Activated CD4-positive, alpha-beta T cell treated with anti-CD3 and anti-CD28 coated beads, Interleukin-2, amount 50 U/mL, for 48 hours (primary cell): Measurements from ENCODE around the gene CLDN20.
"Not testable (repeated sequence)": the region's sequence is repeated elsewhere in the genome, so short reads cannot be mapped to it uniquely, and the experiment has no call there.

Source experiments
- DNase-seq, 2 experiments: peaks; one replicate each; pipeline ENCODE4 v3.0.0-alpha.2; 2020

The CLDN20 gene, protein sequence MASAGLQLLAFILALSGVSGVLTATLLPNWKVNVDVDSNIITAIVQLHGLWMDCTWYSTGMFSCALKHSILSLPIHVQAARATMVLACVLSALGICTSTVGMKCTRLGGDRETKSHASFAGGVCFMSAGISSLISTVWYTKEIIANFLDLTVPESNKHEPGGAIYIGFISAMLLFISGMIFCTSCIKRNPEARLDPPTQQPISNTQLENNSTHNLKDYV

DNA sequence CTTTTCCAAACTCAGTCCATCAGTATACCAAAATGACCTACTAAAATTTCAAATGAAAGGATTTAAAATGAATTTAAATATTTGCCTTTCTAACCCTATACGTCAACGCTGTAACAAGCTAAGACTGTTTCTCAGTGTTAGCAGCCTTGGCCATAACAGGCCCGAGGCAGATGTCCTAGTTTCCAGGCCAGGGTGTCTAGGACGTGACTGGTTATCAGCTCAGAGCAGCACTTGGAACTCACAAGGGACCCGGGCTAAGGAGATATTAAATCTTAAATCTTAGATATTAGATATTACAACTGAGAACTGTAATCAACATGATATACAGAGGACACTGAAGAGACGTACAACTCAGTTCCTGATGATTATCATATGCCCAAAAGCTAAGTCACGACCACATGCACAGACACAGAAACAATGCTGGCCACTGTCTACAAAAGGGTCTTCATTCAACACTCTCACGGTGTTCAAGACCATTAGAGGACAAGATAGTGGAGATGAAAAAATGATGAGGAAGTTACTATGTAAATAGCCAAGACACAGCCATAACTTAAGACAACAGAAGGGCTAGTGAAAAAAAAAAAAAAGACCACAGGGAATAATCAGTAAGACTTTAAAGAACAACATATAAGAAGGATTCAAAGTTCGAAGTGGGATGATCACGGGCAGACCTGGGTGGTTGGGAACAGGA is at the start of gene CLDN20:
Gene CLDN20 (plus strand): TSS at position 641 of the 691 bp plus-strand sequence. CDS start 11,707 bp downstream, outside the sequence.
- no peak for DNase-seq

- no peak for DNase-seq
Measured at GRCh38 chr6:155215906-155216305, 47.9 kb upstream of the CLDN20 start.

- DNase-seq: no peak
Measured at GRCh38 chr6:155216312-155217046, 47.3 kb upstream of the CLDN20 start.

DNA sequence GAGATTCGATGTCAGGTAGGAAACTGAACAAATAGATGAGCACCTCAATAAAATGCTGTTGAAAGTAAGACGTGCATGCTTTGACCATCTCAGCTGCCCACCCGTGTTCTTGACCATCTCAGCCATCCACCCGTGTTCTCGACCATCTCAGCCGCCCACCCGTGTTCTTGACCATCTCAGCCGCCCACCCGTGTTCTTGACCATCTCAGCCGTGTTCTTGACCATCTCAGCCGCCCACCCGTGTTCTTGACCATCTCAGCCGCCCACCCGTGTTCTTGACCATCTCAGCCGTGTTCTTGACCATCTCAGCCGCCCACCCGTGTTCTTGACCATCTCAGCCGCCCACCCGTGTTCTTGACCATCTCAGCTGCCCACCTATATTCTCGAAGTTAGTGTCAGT is 45.1 kb upstream of the CLDN20 start:
- not testable (repeated sequence) for DNase-seq

DNA sequence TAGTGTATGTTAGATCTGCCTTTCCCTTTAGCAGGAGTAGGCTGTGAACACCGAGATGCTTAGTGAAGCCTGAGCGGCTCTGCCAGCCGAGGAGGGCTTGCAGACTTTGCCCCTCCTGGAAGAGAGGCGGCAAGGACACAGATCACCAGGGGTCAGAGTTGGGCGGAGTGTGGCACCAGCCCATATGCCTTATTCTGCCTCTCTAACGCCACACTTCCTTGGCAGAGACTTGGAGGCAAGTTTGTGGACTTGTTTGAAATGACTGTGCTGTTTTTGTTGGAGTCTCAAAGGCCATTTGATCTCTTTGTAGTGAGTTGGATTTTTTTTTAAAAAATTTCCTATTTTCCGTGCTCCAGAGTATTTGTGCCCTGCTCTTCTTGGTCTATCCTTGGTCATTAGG is 44.5 kb upstream of the CLDN20 start:
- DNase-seq: no peak

GRCh38 chr6:155219858-155220301 is 43.9 kb upstream of the CLDN20 start:
- no peak for DNase-seq

- DNase-seq: no peak
Measured at GRCh38 chr6:155221086-155221485, 42.7 kb upstream of the CLDN20 start.

DNA sequence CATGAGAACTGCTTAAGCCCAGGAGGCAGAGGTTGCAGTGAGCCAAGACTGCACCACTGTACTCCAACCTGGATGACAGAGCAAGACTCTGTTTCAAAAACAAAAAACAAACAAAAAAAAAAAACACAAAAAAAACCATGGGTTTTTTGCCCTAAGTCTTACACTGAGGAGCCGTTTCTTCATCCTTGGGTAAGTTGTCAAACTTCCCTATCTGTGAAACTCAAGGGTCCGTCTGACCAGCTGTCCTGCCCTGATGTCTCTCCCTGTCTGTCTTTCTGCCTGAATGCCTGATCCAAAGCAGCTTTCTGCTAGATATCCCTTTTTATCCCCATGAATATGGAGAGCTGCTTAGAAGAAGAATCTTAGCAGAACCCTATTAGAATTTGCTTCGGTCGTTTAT is 41.3 kb upstream of the CLDN20 start:
- no peak for DNase-seq

- peak; percentile 54 to 59 for DNase-seq
Measured at GRCh38 chr6:155223646-155224451, 40.0 kb upstream of the CLDN20 start.

- no peak for DNase-seq
Measured at GRCh38 chr6:155224618-155225017, 39.2 kb upstream of the CLDN20 start.

DNA sequence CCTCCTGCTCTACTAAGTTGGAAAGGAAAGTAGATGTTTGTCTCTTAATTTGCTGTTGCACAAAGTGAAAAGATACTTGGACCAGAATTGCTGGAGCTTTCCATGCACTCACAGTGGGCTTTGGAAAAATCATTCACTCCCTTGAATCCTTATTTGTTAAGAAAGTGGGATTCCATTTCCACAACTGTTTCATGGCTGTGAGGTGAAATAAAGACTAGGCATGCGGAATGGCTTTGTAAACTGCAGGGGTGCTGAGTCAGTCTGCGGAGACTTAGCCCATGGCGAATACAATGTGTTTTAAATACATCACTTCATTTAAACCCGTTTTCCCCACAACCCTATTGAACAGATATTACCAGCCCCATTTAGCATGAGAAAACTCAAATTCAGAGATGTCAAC is 36.8 kb upstream of the CLDN20 start:
- DNase-seq: no peak

GRCh38 chr6:155228546-155229166 is 35.2 kb upstream of the CLDN20 start:
- DNase-seq: no peak

- DNase-seq: not testable (repeated sequence)
Measured at GRCh38 chr6:155230975-155231374, 32.8 kb upstream of the CLDN20 start.

DNA sequence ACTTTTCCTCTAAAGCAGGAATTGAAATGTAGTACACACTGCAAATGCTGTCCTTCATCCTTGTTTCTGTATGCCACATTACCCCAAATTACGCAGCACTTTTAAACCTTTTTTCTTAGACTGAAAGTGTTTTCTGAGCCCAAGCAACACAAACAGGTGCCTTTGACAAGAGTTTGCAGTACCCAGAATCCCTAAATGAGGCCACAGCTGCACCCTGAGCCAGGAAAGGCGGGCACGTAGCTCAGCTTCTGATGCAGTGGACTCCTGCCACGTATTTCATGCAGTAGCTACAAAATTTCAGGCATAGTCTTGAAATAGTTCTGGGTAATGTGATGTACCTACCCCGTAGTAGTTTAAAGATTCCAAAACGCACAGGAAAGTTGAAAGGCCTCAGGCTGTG is 31.0 kb upstream of the CLDN20 start:
- no peak for DNase-seq

GRCh38 chr6:155234167-155234566 is 29.6 kb upstream of the CLDN20 start:
- DNase-seq: no peak

DNA sequence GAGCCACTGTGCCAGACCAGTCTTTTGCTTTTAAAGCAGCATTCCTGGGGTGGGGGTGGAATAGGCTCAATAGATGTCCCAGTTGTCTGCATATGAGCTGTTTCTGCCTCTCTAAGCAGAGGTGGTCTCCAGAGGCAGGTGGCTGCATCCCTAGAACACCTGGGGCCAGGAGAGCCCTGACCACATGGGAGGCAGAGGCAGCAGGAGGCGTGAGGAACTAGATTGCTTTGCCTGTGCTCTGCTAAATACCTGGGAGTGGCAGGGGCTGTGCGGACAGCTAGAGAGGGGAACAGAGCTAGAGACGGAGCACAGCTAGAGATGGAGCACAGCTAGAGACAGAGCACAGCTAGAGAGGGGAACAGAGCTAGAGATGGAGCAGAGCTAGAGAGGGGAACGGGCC is 29.1 kb upstream of the CLDN20 start:
- DNase-seq: no peak

GRCh38 chr6:155235087-155235486 is 28.7 kb upstream of the CLDN20 start:
- DNase-seq: no peak

DNA sequence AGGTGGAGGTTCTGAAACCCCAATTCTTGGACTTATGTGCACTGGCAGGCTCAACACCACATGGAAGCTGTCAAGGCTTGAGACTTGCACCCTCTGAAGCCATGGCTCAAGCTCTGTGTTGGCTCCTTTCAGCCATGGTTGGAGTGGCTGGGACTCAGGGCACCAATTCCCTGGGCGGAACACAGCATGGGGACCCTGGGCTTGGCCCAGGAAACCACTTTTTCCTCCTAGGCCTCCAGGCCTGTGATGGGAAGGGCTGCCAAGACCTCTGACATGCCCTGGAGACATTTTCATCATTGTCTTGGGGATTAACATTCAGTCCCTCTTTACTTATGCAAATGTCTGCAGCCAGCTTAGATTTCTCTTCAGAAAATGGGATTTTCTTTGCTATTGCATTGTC is 26.2 kb upstream of the CLDN20 start:
- DNase-seq: no peak

DNA sequence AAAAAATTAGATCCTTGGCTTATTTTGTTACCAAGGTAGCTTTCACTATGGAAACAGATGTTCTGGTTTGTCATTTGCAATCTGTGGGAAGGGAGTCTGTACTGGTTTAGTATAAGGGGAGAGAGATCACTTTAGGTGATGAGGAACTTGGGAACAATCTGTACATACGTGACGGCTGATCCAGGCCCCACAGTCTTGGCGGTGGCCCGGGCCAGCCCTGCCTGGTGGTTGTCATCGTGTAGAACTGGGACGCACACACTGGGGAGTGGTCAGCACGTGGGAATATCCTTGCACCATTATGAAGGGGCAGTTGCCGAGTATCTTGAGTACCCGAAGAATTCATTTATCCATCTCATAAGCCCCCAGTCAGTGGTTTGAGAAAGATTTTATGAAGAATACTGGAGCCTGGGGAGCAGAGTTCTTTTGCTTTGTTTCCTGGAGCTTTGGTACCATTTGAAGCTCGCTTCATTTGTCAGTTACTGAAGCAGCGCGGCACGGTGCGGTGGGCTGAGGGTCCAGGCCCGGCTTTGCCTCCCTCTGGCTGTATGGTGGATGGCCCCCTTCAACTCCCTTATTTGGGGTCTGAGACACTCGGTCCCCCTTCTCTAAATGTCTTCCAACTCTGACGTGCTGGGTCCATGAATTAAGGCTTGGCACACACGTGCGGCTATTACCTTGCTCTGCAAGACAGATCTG is 22.8 kb upstream of the CLDN20 start:
- no peak for DNase-seq

- DNase-seq: no peak
Measured at GRCh38 chr6:155241966-155242365, 21.8 kb upstream of the CLDN20 start.

DNA sequence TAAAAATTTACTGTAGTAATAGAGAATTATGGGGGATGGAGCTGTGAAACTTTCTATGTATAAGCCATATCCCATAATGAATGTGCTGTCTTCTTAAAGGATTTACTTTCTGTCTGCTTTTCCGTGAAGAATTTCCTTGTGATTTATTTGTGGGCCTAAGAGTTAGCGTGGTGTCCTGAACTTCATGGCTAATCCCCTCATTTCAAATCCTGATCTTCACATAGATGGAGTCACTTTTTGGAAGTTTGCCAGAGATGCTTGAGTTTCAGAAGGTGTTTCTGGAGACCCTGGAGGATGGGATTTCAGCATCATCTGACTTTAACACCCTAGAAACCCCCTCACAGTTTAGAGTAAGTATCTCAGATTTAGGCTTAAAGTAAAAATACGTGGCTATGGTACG is 19.4 kb upstream of the CLDN20 start:
- DNase-seq: no peak

GRCh38 chr6:155245193-155245592 is 18.6 kb upstream of the CLDN20 start:
- no peak for DNase-seq
